Nephron progenitor cell (in vitro differentiated cells): ENCODE data around the gene CLASP1.
"Not testable (repeated sequence)": the region's sequence is repeated elsewhere in the genome, so short reads cannot be mapped to it uniquely, and the experiment has no call there.

Experiments
- DNase-seq: peaks from one replicate; pipeline ENCODE4 v3.0.0; 2021
- H3K27ac Mint-ChIP-seq: 2 replicates; pipeline ENCODE4 v1.8.0; 2021; ENCODE audit warnings: mild to moderate bottlenecking, moderate library complexity, mixed read lengths
- H3K27me3 Mint-ChIP-seq: 2 replicates; pipeline ENCODE4 v1.8.0; 2021; ENCODE audit warnings: mild to moderate bottlenecking, low read depth, mixed read lengths; ENCODE audit not compliant: poor library complexity
- H3K36me3 Mint-ChIP-seq: 2 replicates; pipeline ENCODE4 v1.8.0; 2021; ENCODE audit warnings: low read depth, mixed read lengths
- H3K4me1 Mint-ChIP-seq: 2 replicates; pipeline ENCODE4 v1.8.0; 2021; ENCODE audit warnings: mixed read lengths
- H3K4me3 Mint-ChIP-seq: 2 replicates; pipeline ENCODE4 v1.8.0; 2021; ENCODE audit warnings: mild to moderate bottlenecking, moderate library complexity, mixed read lengths
- H3K9me3 Mint-ChIP-seq: 2 replicates; pipeline ENCODE4 v1.8.0; 2021; ENCODE audit warnings: mild to moderate bottlenecking, moderate library complexity, mixed read lengths
- TF ChIP-seq, protein P1 (sequence below): fragments of 200-600 bp; sonication (generic); IDR thresholded peaks from 2 replicates; pipeline ENCODE4 v1.5.0; 2021; ENCODE audit warnings: antibody characterized with exemption

Gene CLASP1

DNA sequence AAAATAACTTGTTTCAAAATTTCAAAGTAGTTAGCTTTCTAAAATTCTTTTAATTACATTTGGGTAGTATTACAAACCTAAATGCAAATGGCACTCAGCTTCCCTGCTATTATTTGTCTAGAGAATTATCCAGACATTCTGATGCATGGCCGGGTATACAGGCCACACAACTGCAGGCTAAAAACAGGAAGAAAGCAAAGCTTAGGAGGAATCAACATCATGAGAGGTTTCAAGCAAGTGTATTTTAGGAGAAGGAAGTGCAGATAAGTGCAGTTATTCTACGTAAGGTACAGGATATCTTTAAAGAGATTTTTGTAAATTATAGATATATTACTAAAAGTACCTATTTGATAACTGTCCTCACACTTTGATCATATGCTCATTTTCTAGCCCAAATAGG, 165.4 kb downstream of the CLASP1 start:
- Mint-ChIP-seq H3K9me3 (no peaks in the 10 kb centered on the region), H3K4me1 (peaks cover 8% of the 10 kb centered on the region), H3K36me3 (peaks cover 14% of the 10 kb centered on the region), H3K27ac (peak overlapping the region; percentile 20), H3K27me3 (no peaks in the 10 kb centered on the region), H3K4me3 (no peak overlapping the region)
- DNase-seq = no peak
- TF ChIP-seq, protein P1, sequence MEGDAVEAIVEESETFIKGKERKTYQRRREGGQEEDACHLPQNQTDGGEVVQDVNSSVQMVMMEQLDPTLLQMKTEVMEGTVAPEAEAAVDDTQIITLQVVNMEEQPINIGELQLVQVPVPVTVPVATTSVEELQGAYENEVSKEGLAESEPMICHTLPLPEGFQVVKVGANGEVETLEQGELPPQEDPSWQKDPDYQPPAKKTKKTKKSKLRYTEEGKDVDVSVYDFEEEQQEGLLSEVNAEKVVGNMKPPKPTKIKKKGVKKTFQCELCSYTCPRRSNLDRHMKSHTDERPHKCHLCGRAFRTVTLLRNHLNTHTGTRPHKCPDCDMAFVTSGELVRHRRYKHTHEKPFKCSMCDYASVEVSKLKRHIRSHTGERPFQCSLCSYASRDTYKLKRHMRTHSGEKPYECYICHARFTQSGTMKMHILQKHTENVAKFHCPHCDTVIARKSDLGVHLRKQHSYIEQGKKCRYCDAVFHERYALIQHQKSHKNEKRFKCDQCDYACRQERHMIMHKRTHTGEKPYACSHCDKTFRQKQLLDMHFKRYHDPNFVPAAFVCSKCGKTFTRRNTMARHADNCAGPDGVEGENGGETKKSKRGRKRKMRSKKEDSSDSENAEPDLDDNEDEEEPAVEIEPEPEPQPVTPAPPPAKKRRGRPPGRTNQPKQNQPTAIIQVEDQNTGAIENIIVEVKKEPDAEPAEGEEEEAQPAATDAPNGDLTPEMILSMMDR = no peak

DNA sequence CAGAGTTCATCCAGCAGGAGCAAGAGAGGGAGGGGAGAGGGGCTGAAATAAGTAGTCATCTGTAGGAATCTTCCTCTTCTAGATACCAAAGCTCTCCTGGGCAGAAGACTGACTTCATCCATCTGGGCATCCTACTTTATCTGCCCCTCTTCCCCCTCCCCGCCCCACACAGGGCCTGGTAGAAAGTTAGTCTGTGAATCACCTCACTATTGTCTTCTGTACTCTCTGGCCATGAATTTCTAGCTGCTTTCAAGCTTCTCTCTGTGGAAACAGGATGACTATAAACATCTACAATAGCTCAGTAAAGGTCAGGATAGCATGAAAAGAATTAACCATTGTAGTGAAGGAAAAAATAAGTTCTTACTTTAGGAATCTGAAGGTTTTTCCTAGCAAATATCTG, 166.2 kb downstream of the CLASP1 start:
- TF ChIP-seq, protein P1 = no peak
- Mint-ChIP-seq H3K4me3 (no peak overlapping the region), H3K27ac (no peak overlapping the region), H3K27me3 (no peaks in the 10 kb centered on the region), H3K36me3 (peaks cover 14% of the 10 kb centered on the region), H3K9me3 (no peaks in the 10 kb centered on the region), H3K4me1 (peaks cover 9% of the 10 kb centered on the region)
- DNase-seq = no peak

DNA sequence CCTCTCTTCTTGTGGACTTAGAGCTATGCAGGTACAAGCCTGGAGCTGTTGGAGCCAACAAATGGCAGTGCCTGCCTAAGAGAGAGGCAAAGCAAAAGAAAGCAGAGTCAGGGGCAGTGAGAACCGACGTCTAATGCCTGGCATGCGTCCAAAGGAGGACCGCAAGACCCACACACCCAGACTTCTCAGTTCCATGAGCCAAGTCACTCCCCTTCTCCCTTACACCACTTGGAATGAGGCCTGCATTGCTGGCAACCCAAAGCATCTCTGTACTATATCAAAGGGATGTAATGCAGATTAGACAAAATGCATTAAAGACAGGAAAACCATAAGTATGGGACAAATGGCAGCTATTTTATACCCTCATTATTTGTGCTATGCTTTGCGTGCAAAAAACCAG, 168.4 kb downstream of the CLASP1 start:
- no peak overlapping the region for H3K4me3 Mint-ChIP-seq
- peaks cover 17% of the 10 kb centered on the region for H3K4me1 Mint-ChIP-seq
- no peaks in the 10 kb centered on the region for H3K27me3 Mint-ChIP-seq
- no peak for DNase-seq
- TF ChIP-seq, protein P1 = no peak
- peak overlapping the region; percentile 29 for H3K27ac Mint-ChIP-seq
- no peaks in the 10 kb centered on the region for H3K9me3 Mint-ChIP-seq
- peaks cover 14% of the 10 kb centered on the region for H3K36me3 Mint-ChIP-seq

DNA sequence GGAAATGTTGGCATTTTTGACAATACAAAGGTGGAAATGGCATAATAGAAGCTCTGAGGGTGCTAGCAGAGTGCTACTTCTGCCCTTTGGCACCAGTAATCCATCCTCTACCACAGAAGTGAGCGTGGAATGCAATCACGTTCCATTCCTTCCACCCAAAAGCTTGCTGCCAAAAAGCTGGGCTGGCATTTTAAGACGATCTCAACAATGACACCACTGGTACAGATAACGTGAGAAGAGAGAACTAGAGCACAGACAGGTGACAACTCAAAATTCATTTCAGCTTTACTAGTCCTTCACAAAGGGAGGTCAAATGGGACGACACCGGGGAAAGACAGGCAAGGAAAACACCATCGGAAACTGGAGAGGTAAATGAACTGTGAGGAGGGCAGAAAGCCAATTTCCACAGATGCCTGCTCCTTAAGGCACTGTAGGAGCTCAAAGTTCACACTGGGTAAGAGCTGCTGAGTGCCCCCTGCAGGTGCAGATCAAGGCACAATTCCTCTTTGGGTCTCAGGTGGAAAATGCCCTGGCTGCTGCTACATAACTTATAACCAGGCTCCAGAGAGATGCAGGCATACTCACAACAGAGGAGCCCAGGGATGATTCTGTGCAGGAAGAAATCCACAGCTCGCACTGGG, 169.3 kb downstream of the CLASP1 start:
- TF ChIP-seq, protein P1 = no peak
- Mint-ChIP-seq H3K27ac (peak overlapping the region; percentile 86), H3K27me3 (no peaks in the 10 kb centered on the region), H3K4me3 (no peak overlapping the region), H3K9me3 (no peaks in the 10 kb centered on the region), H3K4me1 (peaks cover 17% of the 10 kb centered on the region), H3K36me3 (peaks cover 13% of the 10 kb centered on the region)
- DNase-seq = no peak

DNA sequence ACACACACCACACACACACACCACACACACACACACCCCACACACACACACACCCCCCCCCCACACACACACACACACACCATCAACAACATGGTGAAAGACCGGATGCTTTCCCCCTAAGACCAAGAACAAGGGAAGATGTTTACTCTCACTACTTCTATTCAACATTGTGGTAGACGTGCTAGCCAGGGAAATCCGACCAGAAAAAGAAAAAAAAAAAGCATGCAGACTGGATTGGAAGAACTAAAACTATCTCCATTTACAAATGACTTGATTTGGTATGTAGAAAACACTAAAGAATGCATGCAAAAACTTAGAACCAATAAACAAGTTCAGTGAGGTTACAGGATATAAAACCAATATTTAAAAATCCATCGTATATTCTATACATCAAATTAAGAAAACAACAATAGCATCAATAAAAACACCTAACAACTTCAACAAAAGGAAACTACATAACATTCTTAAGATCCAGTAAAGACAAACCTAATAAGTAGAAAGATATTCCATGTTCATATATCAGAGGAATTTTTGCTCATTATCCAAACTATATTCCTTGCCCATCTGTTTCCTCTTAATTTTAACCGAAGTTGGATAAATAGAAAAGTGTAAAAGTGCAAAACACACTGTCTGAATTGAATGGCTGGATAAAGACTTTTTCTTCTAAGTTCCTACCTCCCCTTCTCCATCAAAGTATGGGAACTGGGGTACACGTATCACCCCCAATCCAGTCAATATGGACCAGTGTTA, 170.1 kb downstream of the CLASP1 start:
- peaks cover 5% of the 10 kb centered on the region for H3K36me3 Mint-ChIP-seq
- no peak overlapping the region for H3K4me3 Mint-ChIP-seq
- no peak for DNase-seq
- H3K9me3 Mint-ChIP-seq = no peaks in the 10 kb centered on the region
- peaks cover 23% of the 10 kb centered on the region for H3K4me1 Mint-ChIP-seq
- H3K27ac Mint-ChIP-seq = peak overlapping the region; percentile 84
- TF ChIP-seq, protein P1 = no peak
- H3K27me3 Mint-ChIP-seq = no peaks in the 10 kb centered on the region

DNA sequence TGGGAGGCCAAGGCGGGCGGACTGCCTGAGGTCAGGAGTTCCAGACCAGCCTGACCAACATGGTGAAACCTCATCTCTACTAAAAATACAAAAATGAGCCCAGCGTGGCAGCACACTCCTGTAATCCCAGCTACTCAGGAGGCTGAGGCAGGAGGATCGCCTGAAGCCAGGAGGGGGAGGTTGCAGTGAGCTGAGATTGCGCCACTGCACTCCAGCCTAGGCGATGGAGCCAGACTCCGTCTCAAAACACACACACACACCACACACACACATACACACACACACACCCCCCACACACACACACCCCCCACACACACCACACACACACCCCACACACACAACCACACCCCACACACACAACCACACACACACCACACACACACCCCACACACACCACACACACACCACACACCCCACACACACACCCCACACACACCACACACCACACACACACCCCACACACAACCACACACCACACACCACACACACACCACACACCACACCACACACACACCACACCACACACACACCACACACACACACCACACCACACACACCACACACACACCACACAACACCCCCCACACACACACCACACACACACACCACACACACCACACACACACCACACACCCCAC, 170.8 kb downstream of the CLASP1 start:
- not testable (repeated sequence) for H3K4me3 Mint-ChIP-seq, H3K9me3 Mint-ChIP-seq, H3K27ac Mint-ChIP-seq, H3K36me3 Mint-ChIP-seq, DNase-seq, H3K27me3 Mint-ChIP-seq
- H3K4me1 Mint-ChIP-seq = peaks cover 23% of the 10 kb centered on the region
